H9 (cell line): ENCODE results near the gene PAGE4. TPM values are rescaled to one million over a fixed set of nuclear protein-coding genes. Genes with fewer than 3 reads are reported as not detected.

ENCODE experiments used
- DNase-seq: peaks from one replicate; pipeline ENCODE4 v3.0.0-alpha.2; 2017
- H2AFZ ChIP-seq: one replicate; pipeline ENCODE4 v1.6.1; 2013; ENCODE audit warnings: mild to moderate bottlenecking, low read length, control low read depth, moderate library complexity
- H2AK5ac ChIP-seq: 2 replicates; pipeline ENCODE4 v1.6.1; 2013; ENCODE audit warnings: low read length, control low read depth, mixed read lengths; ENCODE audit not compliant: insufficient read length
- H2BK120ac ChIP-seq: one replicate; pipeline ENCODE4 v1.6.1; 2013; ENCODE audit warnings: low read depth, mild to moderate bottlenecking, low read length, control low read depth, inconsistent platforms; ENCODE audit not compliant: poor library complexity, severe bottlenecking
- H2BK12ac ChIP-seq: 2 replicates; pipeline ENCODE4 v1.6.1; 2013; ENCODE audit warnings: low read length, control low read depth, mixed read lengths, low read depth; ENCODE audit not compliant: insufficient read length
- H2BK15ac ChIP-seq: 2 replicates; pipeline ENCODE4 v1.6.1; 2013; ENCODE audit warnings: low read depth, low read length, control low read depth
- H2BK20ac ChIP-seq: one replicate; pipeline ENCODE4 v1.6.1; 2013; ENCODE audit warnings: low read depth, mild to moderate bottlenecking, low read length, control low read depth, inconsistent platforms; ENCODE audit not compliant: poor library complexity, severe bottlenecking
- H2BK5ac ChIP-seq: 2 replicates; pipeline ENCODE4 v1.6.1; 2013; ENCODE audit warnings: low read length, control low read depth, mixed read lengths; ENCODE audit not compliant: insufficient read length
- H3K14ac ChIP-seq: 2 replicates; pipeline ENCODE4 v1.6.1; 2013; ENCODE audit warnings: low read length, control low read depth; ENCODE audit not compliant: insufficient read depth
- H3K18ac ChIP-seq: 2 replicates; pipeline ENCODE4 v1.6.1; 2013; ENCODE audit warnings: low read depth, mild to moderate bottlenecking, mixed read lengths, low read length, control low read depth; ENCODE audit not compliant: insufficient read length
- H3K23ac ChIP-seq: 2 replicates; pipeline ENCODE4 v1.6.1; 2013; ENCODE audit warnings: low read length, control low read depth, mixed read lengths, low read depth; ENCODE audit not compliant: insufficient read length
- H3K23me2 ChIP-seq: 2 replicates; pipeline ENCODE4 v1.6.1; 2013; ENCODE audit warnings: low read depth, mild to moderate bottlenecking, mixed read lengths, low read length, control low read depth; ENCODE audit not compliant: insufficient read length, poor library complexity, severe bottlenecking
- H3K27ac ChIP-seq: 2 replicates; pipeline ENCODE4 v1.5.1; 2013; ENCODE audit warnings: low read length, control low read depth, mixed read lengths, low read depth; ENCODE audit not compliant: insufficient read length
- H3K27me3 ChIP-seq: 2 replicates; pipeline ENCODE4 v1.6.1; 2013; ENCODE audit warnings: low read length, control low read depth, inconsistent platforms; ENCODE audit not compliant: insufficient read depth
- H3K4ac ChIP-seq: 2 replicates; pipeline ENCODE4 v1.6.1; 2013; ENCODE audit warnings: low read depth, mild to moderate bottlenecking, control low read depth, inconsistent platforms, low read length, moderate library complexity
- H3K4me1 ChIP-seq: 2 replicates; pipeline ENCODE4 v1.6.1; 2013; ENCODE audit warnings: low read length, control low read depth, inconsistent platforms; ENCODE audit not compliant: insufficient read depth
- H3K4me2 ChIP-seq: 2 replicates; pipeline ENCODE4 v1.6.1; 2013; ENCODE audit warnings: low read length, control low read depth, mixed read lengths; ENCODE audit not compliant: insufficient read length, insufficient read depth
- H3K56ac ChIP-seq: 2 replicates; pipeline ENCODE4 v1.6.1; 2013; ENCODE audit warnings: low read depth, mild to moderate bottlenecking, mixed read lengths, low read length, control low read depth; ENCODE audit not compliant: insufficient read length
- H3K79me1 ChIP-seq: 2 replicates; pipeline ENCODE4 v1.6.1; 2013; ENCODE audit warnings: low read depth, mild to moderate bottlenecking, moderate library complexity, low read length, control low read depth, inconsistent platforms; ENCODE audit not compliant: insufficient read depth, poor library complexity, severe bottlenecking
- H3K79me2 ChIP-seq: 2 replicates; pipeline ENCODE4 v1.6.1; 2013; ENCODE audit warnings: low read length, control low read depth, inconsistent platforms; ENCODE audit not compliant: insufficient read depth
- H3K9ac ChIP-seq: 2 replicates; pipeline ENCODE4 v1.6.1; 2013; ENCODE audit warnings: low read length, control low read depth, mixed read lengths; ENCODE audit not compliant: insufficient read length; ENCODE audit errors: extremely low read depth
- H3K9me3 ChIP-seq: one replicate; pipeline ENCODE4 v1.6.1; 2013; ENCODE audit warnings: low read depth, low read length, inconsistent platforms; ENCODE audit not compliant: control insufficient read depth
- H3T11ph ChIP-seq: one replicate; pipeline ENCODE4 v1.6.1; 2013; ENCODE audit warnings: mild to moderate bottlenecking, low read length, control low read depth, inconsistent platforms
- H4K20me1 ChIP-seq: one replicate; pipeline ENCODE4 v1.6.1; 2013; ENCODE audit not compliant: control insufficient read depth, insufficient read length, insufficient read depth
- H4K5ac ChIP-seq: 2 replicates; pipeline ENCODE4 v1.6.1; 2013; ENCODE audit warnings: low read depth, mild to moderate bottlenecking, mixed read lengths, low read length, control low read depth; ENCODE audit not compliant: insufficient read length
- H4K8ac ChIP-seq: replicated peaks from 2 replicates; pipeline ENCODE4 v1.6.1; 2013; ENCODE audit warnings: low read length, control low read depth, mixed read lengths, low read depth; ENCODE audit not compliant: insufficient read length
- H4K91ac ChIP-seq: 2 replicates; pipeline ENCODE4 v1.6.1; 2013; ENCODE audit warnings: low read depth, mild to moderate bottlenecking, moderate library complexity, mixed read lengths, low read length, control low read depth; ENCODE audit not compliant: insufficient read length
- H3K27ac Mint-ChIP-seq, 3 experiments: 2 replicates in 2 of 3; 3 replicates in 1 of 3; pipeline ENCODE4 v1.8.0; 2020 to 2021; ENCODE audit warnings: mixed read lengths in 3 of 3, mild to moderate bottlenecking in 1 of 3, moderate library complexity in 1 of 3
- H3K27me3 Mint-ChIP-seq: 2 replicates; pipeline ENCODE4 v1.8.0; 2021; ENCODE audit warnings: low read depth, mild to moderate bottlenecking, moderate library complexity, mixed read lengths
- H3K36me3 Mint-ChIP-seq, 3 experiments: 2 replicates in 2 of 3; 3 replicates in 1 of 3; pipeline ENCODE4 v1.8.0; 2020 to 2021; ENCODE audit warnings: low read depth in 3 of 3, mixed read lengths in 3 of 3; ENCODE audit not compliant: insufficient read depth in 1 of 3
- H3K4me1 Mint-ChIP-seq, 2 experiments: 2 replicates each; pipeline ENCODE4 v1.8.0; 2020; ENCODE audit warnings: mixed read lengths in 2 of 2
- H3K4me3 Mint-ChIP-seq, 2 experiments: 2 replicates in 1 of 2; 3 replicates in 1 of 2; pipeline ENCODE4 v1.8.0; 2020 to 2021; ENCODE audit warnings: mild to moderate bottlenecking in 2 of 2, mixed read lengths in 2 of 2, moderate library complexity in 1 of 2
- H3K9me3 Mint-ChIP-seq, 2 experiments: 2 replicates in 1 of 2; 3 replicates in 1 of 2; pipeline ENCODE4 v1.8.0; 2020; ENCODE audit warnings: mild to moderate bottlenecking in 2 of 2, mixed read lengths in 2 of 2, moderate library complexity in 1 of 2
- CTCF ChIP-seq: fragments of 200-600 bp; sonication (generic); conservative IDR thresholded peaks from 3 replicates; pipeline ENCODE4 v1.8.0; 2021; ENCODE audit warnings: antibody characterized with exemption, mild to moderate bottlenecking
- WGBS: extraction: QIAGEN DNeasy Blood & Tissue Kit; methylation state at CpG from one replicate; pipeline ENCODE4 v1.1.7; 2013; ENCODE audit warnings: missing lambda C conversion rate, low lambda C conversion rate, mixed read lengths; ENCODE audit not compliant: insufficient read length; ENCODE audit errors: extremely low coverage; 5-methylcytosine and 5-hydroxymethylcytosine counted together
- total RNA-seq: library from RNA; stranded (reverse); gene quantifications from 2 replicates; pipeline ENCODE4 v1.2.1, GENCODE V29; 2021

Gene PAGE4
- total RNA-seq, 1 experiment from 2014 or later, result 0.57 TPM

GRCh38 chrX:49799828-49800227 is 29.3 kb upstream of the PAGE4 start:
- Histone ChIP-seq H3K4me2 (no peak overlapping the region), H2BK12ac (no peak overlapping the region), H3K56ac (no peak overlapping the region), H4K20me1 (no peaks in the 10 kb centered on the region), H2BK5ac (no peak overlapping the region), H3K9ac (no peak overlapping the region), H3K79me2 (no peaks in the 10 kb centered on the region), H3K18ac (no peak overlapping the region), H4K91ac (no peak overlapping the region), H4K5ac (no peak overlapping the region), H3K23ac (no peak overlapping the region), H2AFZ (no peak overlapping the region), H3K23me2 (no peaks in the 10 kb centered on the region), H3K4ac (no peak overlapping the region), H3K79me1 (no peaks in the 10 kb centered on the region), H2BK20ac (no peak overlapping the region), H3T11ph (no peak overlapping the region), H4K8ac (no peak overlapping the region), H3K9me3 (peaks cover 24% of the 10 kb centered on the region), H2AK5ac (no peak overlapping the region), H3K27me3 (no peaks in the 10 kb centered on the region), H2BK15ac (no peak overlapping the region), H2BK120ac (no peak overlapping the region), H3K4me1 (no peaks in the 10 kb centered on the region), H3K14ac (no peak overlapping the region), H3K27ac (no peak overlapping the region)
- peaks cover 54% of the 10 kb centered on the region in 2 experiments for H3K9me3 Mint-ChIP-seq
- DNase-seq, result no peak
- H3K4me1 Mint-ChIP-seq, result no peaks in the 10 kb centered on the region
- peaks cover 11% of the 10 kb centered on the region for H3K27me3 Mint-ChIP-seq
- WGBS, result no CpG with 5 or more reads among the region's 1 CpG
- H3K4me3 Mint-ChIP-seq, result no peak overlapping the region
- peaks cover 0 to 4% (median 0%) of the 10 kb centered on the region in 3 experiments; a peak in 1 of 7 replicates for H3K36me3 Mint-ChIP-seq
- TF ChIP-seq CTCF, result no peak
- H3K27ac Mint-ChIP-seq, result no peak overlapping the region
